MCF 10A (cell line): ENCODE data around the gene SERPINA9. TPM values are rescaled to one million over a fixed set of nuclear protein-coding genes. Genes with fewer than 3 reads are reported as not detected.

Source experiments
- BruUV-seq: library from RNA; stranded (reverse); fragments of 400-500 nt; replicated peaks from 2 replicates; lab custom pipeline; 2021; lab: Mats Ljungman, UMichigan
- CTCF ChIA-PET: fragments of 300-600 bp; sonication (Branson Sonifier 250); formaldehyde crosslinking; extraction: SDS; loops from one replicate; lab custom pipeline; 2021; ENCODE audit warnings: antibody characterized with exemption, inconsistent platforms; lab: Yijun Ruan, JAX
- POLR2A ChIA-PET: fragments of 300-600, 350-650 bp; sonication (Branson Sonifier 250); formaldehyde crosslinking; extraction: SDS; loops from one replicate; lab custom pipeline; 2020; ENCODE audit warnings: antibody characterized with exemption, inconsistent platforms; lab: Yijun Ruan, JAX
- DNase-seq: peaks from one replicate; pipeline ENCODE4 v3.0.0-alpha.2; 2018; ENCODE audit not compliant: unreplicated experiment
- H3K27ac Mint-ChIP-seq: one replicate; pipeline ENCODE4 v1.8.0; 2022; ENCODE audit warnings: mild to moderate bottlenecking, low read depth, mixed read lengths; ENCODE audit not compliant: unreplicated experiment
- H3K27me3 Mint-ChIP-seq: one replicate; pipeline ENCODE4 v1.8.0; 2022; ENCODE audit warnings: mixed read lengths; ENCODE audit not compliant: insufficient read depth, unreplicated experiment
- H3K36me3 Mint-ChIP-seq: one replicate; pipeline ENCODE4 v1.8.0; 2022; ENCODE audit warnings: mild to moderate bottlenecking, moderate library complexity, mixed read lengths; ENCODE audit not compliant: insufficient read depth, unreplicated experiment
- H3K4me1 Mint-ChIP-seq: one replicate; pipeline ENCODE4 v1.8.0; 2022; ENCODE audit warnings: mixed read lengths; ENCODE audit not compliant: insufficient read depth, unreplicated experiment
- H3K4me3 Mint-ChIP-seq: one replicate; pipeline ENCODE4 v1.8.0; 2022; ENCODE audit warnings: mild to moderate bottlenecking, moderate library complexity, mixed read lengths; ENCODE audit not compliant: unreplicated experiment
- H3K9me3 Mint-ChIP-seq: one replicate; pipeline ENCODE4 v1.8.0; 2022; ENCODE audit warnings: mixed read lengths; ENCODE audit not compliant: unreplicated experiment
- CTCF ChIP-seq: fragments of 200-600 bp; IDR thresholded peaks from one replicate; pipeline ENCODE4 v1.8.0; 2022; ENCODE audit warnings: antibody characterized with exemption, mild to moderate bottlenecking; ENCODE audit not compliant: unreplicated experiment
- intact Hi-C: fragments of 100-400 bp; cut with micrococcal nuclease; formaldehyde crosslinking; loops from 2 replicates; pipeline ENCODE4 v1.14.1; 2022
- total RNA-seq: library from RNA; stranded (reverse); gene quantifications from 2 replicates; pipeline ENCODE4 v1.2.3, GENCODE V29; 2022

SERPINA9 gene
- total RNA-seq, 1 experiment from 2014 or later, result not detected

- no peak overlapping the region for H3K27ac Mint-ChIP-seq
- H3K36me3 Mint-ChIP-seq, result no peaks in the 10 kb centered on the region
- H3K4me1 Mint-ChIP-seq, result no peaks in the 10 kb centered on the region
- no peak for TF ChIP-seq CTCF
- ChIA-PET POLR2A (interaction anchor here (0.7 to 0.9 kb wide), 2 partner anchors 21 to 50 kb away, joined by 3 read pairs; no protein-coding TSS in a partner anchor), CTCF (interaction anchor here (0.6 to 4.4 kb wide), 42 partner anchors 9 to 1584 kb away, joined by 3 to 39 read pairs (median 4); partner anchors contain the start of gene SERPINA9)
- H3K4me3 Mint-ChIP-seq, result no peak overlapping the region
- no peaks in the 10 kb centered on the region for H3K9me3 Mint-ChIP-seq
- DNase-seq, result no peak
- H3K27me3 Mint-ChIP-seq, result no peaks in the 10 kb centered on the region
- intact Hi-C loops, result loop anchor here (1.0 to 10.0 kb wide), 5 partner anchors 53 to 355 kb away; no protein-coding TSS in a partner anchor
- no TSS peak for BruUV-seq
These were observed 10.9 kb upstream of the SERPINA9 start for GRCh38 chr14:94486883-94487282.

GRCh38 chr14:94485944-94486841 is 10.2 kb upstream of the SERPINA9 start:
- H3K9me3 Mint-ChIP-seq, result no peaks in the 10 kb centered on the region
- no TSS peak for BruUV-seq
- H3K36me3 Mint-ChIP-seq, result no peaks in the 10 kb centered on the region
- ChIA-PET CTCF (interaction anchor here (0.6 to 4.4 kb wide), 59 partner anchors 8 to 835 kb away, joined by 3 to 39 read pairs (median 4); partner anchors contain the start of gene SERPINA9), POLR2A (interaction anchor here (0.7 to 0.9 kb wide), 2 partner anchors 21 to 50 kb away, joined by 3 read pairs; no protein-coding TSS in a partner anchor)
- H3K4me1 Mint-ChIP-seq, result no peaks in the 10 kb centered on the region
- H3K4me3 Mint-ChIP-seq, result no peak overlapping the region
- no peaks in the 10 kb centered on the region for H3K27me3 Mint-ChIP-seq
- intact Hi-C loops, result loop anchor here (1.0 to 10.0 kb wide), 5 partner anchors 52 to 354 kb away; no protein-coding TSS in a partner anchor
- peak; percentile 68 for DNase-seq
- no peak overlapping the region for H3K27ac Mint-ChIP-seq
- TF ChIP-seq CTCF, result peak; percentile 97

- no peak overlapping the region for H3K4me3 Mint-ChIP-seq
- TF ChIP-seq CTCF, result no peak
- no peak for DNase-seq
- intact Hi-C loops, result loop anchor here (10.0 kb wide), 1 partner anchor 180 kb away; no protein-coding TSS in a partner anchor
- H3K27ac Mint-ChIP-seq, result no peak overlapping the region
- H3K36me3 Mint-ChIP-seq, result no peaks in the 10 kb centered on the region
- CTCF ChIA-PET, result interaction anchor here (0.6 to 4.4 kb wide), 21 partner anchors 9 to 521 kb away, joined by 3 to 39 read pairs (median 5); no protein-coding TSS in a partner anchor
- H3K9me3 Mint-ChIP-seq, result no peaks in the 10 kb centered on the region
- no TSS peak for BruUV-seq
- no peaks in the 10 kb centered on the region for H3K4me1 Mint-ChIP-seq
- no peaks in the 10 kb centered on the region for H3K27me3 Mint-ChIP-seq
- POLR2A ChIA-PET, result no interaction called here
These were observed 8.5 kb upstream of the SERPINA9 start for GRCh38 chr14:94484481-94484880.
